Epidermal melanocyte (primary cell): Measurements from ENCODE around the gene RALGAPA1.

Source experiments
- DNase-seq: peaks from one replicate; pipeline ENCODE4 v3.0.0; 2011; ENCODE audit warnings: low spot score; ENCODE audit not compliant: insufficient read length

The RALGAPA1 gene

DNA sequence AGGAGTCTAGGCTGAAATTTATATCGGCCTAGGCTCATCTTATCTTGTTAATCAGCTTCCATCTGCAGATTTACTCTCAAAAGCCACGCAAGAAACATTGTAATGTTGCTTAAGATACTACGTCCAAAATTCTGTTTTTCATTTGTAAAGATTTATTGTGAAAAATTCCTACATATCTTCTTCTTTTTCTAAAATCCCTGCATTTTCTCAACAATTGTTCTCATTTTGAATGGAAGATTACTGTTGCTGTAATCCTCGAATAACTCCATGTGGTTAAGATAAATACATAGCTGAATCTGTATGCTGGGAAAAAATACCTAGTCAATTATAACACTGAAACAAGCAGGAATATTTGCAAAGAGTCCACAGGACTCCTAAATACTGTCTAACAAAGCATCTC lies 259.5 kb downstream of the RALGAPA1 start:
- DNase-seq: no peak

DNA sequence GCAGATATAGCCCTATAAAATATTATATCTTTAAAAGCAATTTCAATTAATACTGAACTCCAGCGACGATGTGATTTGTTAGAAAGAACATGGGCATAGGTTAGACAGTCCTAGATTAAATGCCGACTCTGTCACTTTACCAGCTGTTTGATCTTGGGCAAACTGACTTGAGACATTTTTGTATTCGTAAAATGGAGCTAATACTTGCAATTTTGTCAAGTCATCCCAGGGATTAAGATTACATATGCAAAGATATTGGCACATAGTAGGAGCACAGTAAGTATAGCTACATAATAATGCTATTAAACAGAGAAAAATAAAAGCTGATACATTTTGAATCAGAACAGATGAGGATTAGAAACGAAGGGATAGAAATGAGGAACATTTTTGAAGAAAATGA lies 266.1 kb downstream of the RALGAPA1 start:
- DNase-seq: no peak

DNA sequence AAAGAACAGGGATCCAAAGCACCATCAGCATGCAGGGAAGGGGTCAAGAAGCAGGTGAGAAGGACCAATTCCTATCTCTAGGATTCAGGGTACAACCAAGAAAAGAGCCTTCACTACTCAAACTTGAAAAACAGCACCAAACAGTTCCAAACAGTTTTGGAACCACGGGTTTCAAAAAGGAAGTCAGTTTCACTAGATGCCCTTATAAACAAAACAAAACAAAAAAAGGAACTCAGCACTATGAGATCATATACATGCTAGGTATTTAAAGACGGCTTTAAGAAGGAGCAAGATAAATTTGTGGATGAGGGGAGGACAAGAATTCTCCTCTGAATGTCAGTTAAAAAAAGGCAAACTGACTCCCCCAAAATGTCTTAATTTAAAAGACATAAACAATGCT lies 269.1 kb downstream of the RALGAPA1 start:
- no peak for DNase-seq

DNA sequence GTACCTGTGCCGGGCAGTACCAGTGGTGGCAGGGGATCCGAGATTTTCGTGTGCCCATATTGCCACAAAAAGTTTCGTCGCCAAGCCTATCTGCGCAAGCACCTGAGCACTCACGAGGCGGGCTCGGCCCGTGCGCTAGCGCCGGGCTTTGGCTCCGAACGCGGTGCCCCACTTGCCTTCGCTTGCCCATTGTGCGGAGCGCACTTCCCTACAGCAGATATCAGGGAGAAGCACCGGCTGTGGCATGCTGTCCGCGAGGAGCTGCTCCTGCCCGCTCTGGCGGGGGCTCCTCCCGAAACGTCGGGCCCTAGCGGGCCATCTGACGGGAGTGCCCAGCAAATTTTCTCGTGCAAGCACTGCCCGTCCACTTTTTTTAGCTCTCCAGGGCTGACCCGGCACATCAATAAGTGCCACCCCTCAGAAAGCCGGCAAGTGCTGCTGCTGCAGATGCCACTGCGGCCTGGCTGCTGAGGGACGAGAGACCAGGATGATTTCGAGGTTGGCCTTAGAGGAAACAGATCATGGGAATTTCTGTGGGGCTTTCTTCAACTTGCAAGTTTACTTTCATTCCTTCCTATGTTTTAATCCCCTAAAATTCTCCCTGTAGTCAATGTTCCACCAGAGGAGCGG lies 273.5 kb downstream of the RALGAPA1 start:
- DNase-seq: no peak

GRCh38 chr14:35534873-35535482 lies 274.1 kb downstream of the RALGAPA1 start:
- no peak for DNase-seq

DNA sequence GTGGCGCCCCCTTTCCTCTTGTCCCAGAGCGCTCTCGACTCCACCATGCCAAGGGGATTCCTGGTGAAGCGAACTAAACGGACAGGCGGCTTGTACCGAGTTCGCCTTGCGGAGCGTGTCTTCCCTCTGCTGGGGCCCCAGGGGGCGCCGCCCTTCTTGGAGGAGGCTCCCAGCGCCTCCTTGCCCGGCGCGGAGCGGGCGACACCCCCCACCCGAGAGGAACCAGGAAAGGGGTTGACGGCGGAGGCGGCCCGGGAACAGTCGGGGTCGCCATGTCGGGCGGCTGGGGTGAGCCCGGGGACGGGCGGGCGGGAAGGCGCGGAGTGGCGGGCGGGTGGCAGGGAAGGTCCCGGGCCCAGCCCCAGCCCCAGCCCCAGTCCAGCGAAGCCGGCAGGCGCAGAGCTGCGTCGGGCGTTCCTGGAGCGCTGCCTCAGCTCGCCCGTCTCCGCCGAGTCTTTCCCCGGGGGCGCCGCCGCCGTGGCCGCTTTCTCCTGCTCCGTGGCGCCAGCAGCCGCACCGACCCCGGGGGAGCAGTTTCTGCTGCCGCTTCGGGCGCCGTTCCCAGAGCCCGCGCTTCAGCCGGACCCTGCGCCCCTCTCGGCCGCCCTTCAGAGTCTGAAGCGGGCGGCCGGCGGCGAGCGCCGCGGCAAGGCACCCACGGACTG lies 274.8 kb downstream of the RALGAPA1 start:
- DNase-seq: no peak

GRCh38 chr14:35533357-35534207 lies 275.5 kb downstream of the RALGAPA1 start, which contains the start of gene INSM2:
Gene INSM2 (plus strand): TSS chr14:35534164. CDS start chr14:35534253, 89 bp downstream.
- no peak for DNase-seq

DNA sequence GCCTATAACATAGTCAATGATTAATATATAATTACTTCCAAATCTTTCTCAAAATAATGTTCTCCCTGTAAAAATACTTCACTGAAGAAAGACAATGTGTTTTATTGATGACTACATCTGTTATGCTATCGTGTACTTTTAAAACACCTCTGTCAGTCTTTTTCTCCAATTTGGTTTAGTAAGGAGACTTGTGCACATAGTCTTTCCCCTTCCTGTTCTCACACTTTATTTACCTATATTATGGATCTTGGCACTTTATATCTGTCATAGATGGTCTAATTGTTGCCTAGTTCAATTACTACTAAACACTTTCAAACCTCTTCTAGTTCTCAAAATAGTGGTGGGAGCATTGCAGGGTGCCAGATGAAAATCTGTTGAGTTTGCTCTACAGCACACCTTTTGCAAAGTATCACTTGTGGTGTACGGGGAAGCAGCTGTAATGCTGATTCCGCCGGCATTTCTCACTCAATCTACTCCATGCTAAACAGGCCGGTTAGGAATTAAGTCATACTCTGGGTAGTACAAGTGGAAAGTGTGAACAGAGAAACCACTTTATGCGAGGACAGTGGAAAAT lies 276.2 kb downstream of the RALGAPA1 start:
- no peak for DNase-seq

- no peak for DNase-seq
Measured at GRCh38 chr14:35531960-35532747, 276.9 kb downstream of the RALGAPA1 start.

- DNase-seq: no peak
Measured at GRCh38 chr14:35526962-35527361, 282.1 kb downstream of the RALGAPA1 start.

DNA sequence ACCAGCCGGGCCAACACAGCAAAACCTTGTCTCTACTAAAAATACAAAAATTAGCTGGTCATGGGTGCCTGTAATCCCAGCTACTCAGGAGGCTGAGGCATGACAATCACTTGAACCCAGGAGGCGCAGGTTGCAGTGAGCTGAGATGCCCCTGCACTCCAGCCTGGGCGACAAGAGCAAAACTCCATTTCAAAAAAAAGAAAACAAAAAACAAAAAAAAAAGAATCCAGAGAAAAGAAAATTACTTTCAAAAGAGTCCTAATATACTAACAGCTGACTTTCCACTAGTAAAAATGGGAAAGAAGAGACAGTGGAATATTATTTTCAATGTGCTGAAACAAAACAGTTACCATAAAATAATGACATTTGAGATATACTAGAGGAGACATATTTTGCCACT lies 283.4 kb downstream of the RALGAPA1 start:
- no peak for DNase-seq

DNA sequence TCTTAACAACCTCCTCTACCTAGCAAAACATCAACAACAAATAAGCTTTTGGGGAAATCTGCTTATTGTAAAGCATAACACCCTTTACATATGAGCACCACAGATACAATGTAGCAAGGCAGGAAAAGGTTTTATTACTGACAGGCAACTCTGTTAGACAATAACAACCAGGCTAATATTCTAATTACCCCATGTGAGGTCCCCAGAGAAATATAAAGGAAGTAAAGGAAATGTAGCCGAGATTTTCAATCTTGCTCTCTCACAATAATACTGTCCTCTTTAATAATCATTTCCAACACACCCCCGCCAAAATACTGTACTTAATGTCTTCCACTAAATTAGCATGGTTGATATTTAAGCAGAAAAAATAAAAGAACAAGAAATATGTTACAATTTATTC lies 289.1 kb downstream of the RALGAPA1 start:
- no peak for DNase-seq

DNA sequence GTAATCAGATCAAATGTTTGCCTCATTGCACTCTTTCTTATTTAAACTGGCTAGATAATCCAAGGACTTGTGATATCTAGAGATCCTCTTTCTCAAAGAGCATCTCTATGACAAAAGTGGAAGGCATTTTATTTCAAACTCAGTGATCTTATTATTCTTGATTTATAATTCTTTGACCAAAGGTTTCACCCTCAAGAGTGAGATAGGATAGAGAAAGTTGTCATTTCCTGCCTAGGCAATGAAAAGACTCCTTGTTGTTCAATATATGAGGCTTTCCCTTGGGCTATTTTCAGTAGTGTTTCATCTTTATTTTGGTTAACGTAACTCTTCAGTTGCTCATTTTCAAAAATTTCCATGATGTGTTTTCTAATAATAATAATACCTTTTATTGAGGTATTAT lies 293.2 kb downstream of the RALGAPA1 start:
- no peak for DNase-seq

- no peak for DNase-seq
Measured at GRCh38 chr14:35512765-35513164, 296.3 kb downstream of the RALGAPA1 start.

DNA sequence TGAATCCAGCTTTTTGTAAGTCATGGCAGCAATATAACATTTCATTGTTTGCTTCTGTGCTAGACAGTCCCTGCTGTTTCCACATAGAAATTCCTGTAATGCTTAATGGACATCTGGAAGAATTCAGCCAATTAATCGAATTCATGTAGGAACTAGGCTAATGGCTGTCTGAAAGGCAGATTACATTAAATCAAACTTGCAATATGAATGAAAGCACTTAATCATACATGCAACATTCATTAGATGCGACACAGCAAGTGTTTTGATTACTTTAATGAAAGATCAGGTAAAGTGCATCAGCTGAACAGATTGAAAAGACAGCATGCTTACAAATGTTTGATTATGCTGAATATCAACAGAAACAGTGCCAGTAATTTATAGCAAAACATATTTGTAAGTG lies 299.2 kb downstream of the RALGAPA1 start:
- no peak for DNase-seq

- no peak for DNase-seq
Measured at GRCh38 chr14:35506927-35507326, 302.2 kb downstream of the RALGAPA1 start.

GRCh38 chr14:35506461-35506860 lies 302.6 kb downstream of the RALGAPA1 start:
- no peak for DNase-seq

DNA sequence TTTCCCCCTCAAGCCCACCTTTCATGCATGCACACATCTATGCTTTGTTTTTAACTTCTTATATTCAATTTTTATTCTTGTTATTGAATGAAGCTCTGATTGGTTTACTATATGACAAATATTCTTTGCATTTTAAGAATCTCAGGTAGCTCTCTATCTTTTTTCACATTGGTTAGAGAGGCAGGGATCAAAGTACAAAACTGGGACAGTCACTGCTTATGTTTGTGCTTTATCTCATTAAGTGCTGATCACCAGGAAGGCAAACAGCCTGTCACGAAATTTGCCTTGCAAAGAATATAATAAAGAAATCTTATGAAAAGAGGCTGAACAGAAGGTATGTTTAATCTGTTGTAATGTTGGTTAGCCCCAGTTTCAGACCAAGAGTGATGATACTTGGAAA lies 304.8 kb downstream of the RALGAPA1 start:
- DNase-seq: no peak

DNA sequence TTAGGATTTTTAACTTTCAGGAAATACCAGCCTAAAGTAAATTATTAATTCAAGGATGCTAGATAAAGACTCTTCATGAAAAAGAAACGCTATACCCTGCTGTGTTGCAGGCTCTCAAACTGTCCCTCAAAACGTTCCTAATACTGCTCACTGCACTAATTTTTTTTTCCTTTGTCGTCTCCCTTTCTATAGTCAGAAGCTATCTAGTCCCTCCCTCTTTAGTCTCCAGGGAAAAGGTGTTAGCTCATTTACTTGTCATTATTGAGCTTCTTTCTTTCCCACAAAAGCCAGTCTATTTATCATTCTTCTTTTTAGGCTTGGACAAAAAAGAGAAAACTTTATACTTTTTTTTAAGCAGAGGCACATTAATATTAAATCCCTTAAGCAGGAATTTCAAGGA lies 305.4 kb downstream of the RALGAPA1 start:
- no peak for DNase-seq

DNA sequence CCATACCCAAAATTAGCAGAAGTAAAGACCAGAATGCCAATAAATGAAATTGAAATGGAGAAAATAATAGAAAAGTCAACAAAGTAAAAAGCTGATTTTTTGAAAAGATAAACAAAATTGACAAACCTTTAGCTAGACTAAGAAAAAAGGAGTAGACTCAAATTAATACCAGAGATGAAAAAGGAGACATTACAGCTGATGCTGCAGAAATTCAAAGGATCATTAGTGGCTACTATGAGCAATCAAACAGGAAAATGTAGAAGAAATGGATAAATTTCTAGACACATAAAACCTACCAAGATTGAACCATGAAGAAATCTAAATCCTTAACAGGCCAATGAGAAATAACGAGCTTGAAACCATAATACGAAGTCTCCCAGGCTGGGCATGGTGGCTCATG lies 309.9 kb downstream of the RALGAPA1 start:
- no peak for DNase-seq

- no peak for DNase-seq
Measured at GRCh38 chr14:35495278-35495677, 313.8 kb downstream of the RALGAPA1 start.
